K562 (cell line): Measurements from ENCODE around the gene MCRS1. TPM values are rescaled to one million over a fixed set of nuclear protein-coding genes. Genes with fewer than 3 reads are reported as not detected.

Experiments
- BRF1 ChIP-seq: IDR thresholded peaks from 3 replicates; pipeline ENCODE4 v1.6.1; 2011; ENCODE audit warnings: borderline replicate concordance, mild to moderate bottlenecking; ENCODE audit not compliant: insufficient read length; ENCODE audit errors: extremely low read depth
- ETV5 ChIP-seq: sonication (generic); formaldehyde crosslinking; IDR thresholded peaks from 2 replicates; pipeline ENCODE4 v1.4.0; 2020; ENCODE audit warnings: low read depth, mild to moderate bottlenecking, missing genetic modification reagents
- FOSL1 ChIP-seq: fragments of 200-800 bp; sonication (Bioruptor generic); conservative IDR thresholded peaks from 2 replicates; pipeline ENCODE4 v1.6.1; 2016; ENCODE audit warnings: missing genetic modification characterization, missing compliant biosample characterization
- HDAC1 ChIP-seq, 2 experiments: fragments of 450-650 bp; IDR thresholded peaks; 2 replicates each; pipeline ENCODE4 v1.6.1; 2016 to 2017; ENCODE audit warnings: inconsistent platforms in 1 of 2, mild to moderate bottlenecking in 1 of 2, moderate library complexity in 1 of 2
- IRF2 ChIP-seq: sonication (generic); formaldehyde crosslinking; IDR thresholded peaks from 2 replicates; pipeline ENCODE4 v1.8.1; 2022; ENCODE audit warnings: mild to moderate bottlenecking, missing genetic modification reagents
- L3MBTL2 ChIP-seq: fragments of 450-650 bp; IDR thresholded peaks from 2 replicates; pipeline ENCODE4 v1.6.1; 2016; ENCODE audit warnings: mild to moderate bottlenecking, moderate library complexity
- LARP7 ChIP-seq: fragments of 450-650 bp; IDR thresholded peaks from 2 replicates; pipeline ENCODE4 v1.6.1; 2016
- MEF2A ChIP-seq: IDR thresholded peaks from 2 replicates; pipeline ENCODE4 v1.6.1; 2011; ENCODE audit warnings: low read depth, mild to moderate bottlenecking, low read length, moderate library complexity; ENCODE audit not compliant: control insufficient read depth
- RAD51 ChIP-seq: fragments of 450-650 bp; IDR thresholded peaks from 2 replicates; pipeline ENCODE4 v1.7.1; 2016; ENCODE audit warnings: low read depth, mild to moderate bottlenecking, borderline replicate concordance
- TEAD4 ChIP-seq, 2 experiments: sonication (generic) in 1 of 2; formaldehyde crosslinking in 1 of 2; IDR thresholded peaks; 2 replicates each; pipeline versions ENCODE4 v1.6.1 to v1.8.0; 2012 to 2022; ENCODE audit warnings: borderline replicate concordance in 1 of 2, inconsistent platforms in 1 of 2, low read length in 1 of 2, mild to moderate bottlenecking in 1 of 2, missing genetic modification reagents in 1 of 2
- TFAP4 ChIP-seq: sonication (generic); formaldehyde crosslinking; IDR thresholded peaks from 2 replicates; pipeline ENCODE4 v1.8.0; 2022; ENCODE audit warnings: missing genetic modification reagents, mild to moderate bottlenecking, moderate library complexity, borderline replicate concordance
- USF2 ChIP-seq: sonication (generic); formaldehyde crosslinking; IDR thresholded peaks from 2 replicates; pipeline ENCODE4 v1.5.0; 2020; ENCODE audit warnings: missing genetic modification reagents
- ZBTB33 ChIP-seq: sonication (generic); formaldehyde crosslinking; IDR thresholded peaks from 2 replicates; pipeline ENCODE4 v1.8.1; 2023; ENCODE audit warnings: mild to moderate bottlenecking, missing genetic modification reagents
- ZEB2 ChIP-seq: fragments of 450-650 bp; IDR thresholded peaks from 2 replicates; pipeline ENCODE4 v1.6.1; 2016
- ZFP30 ChIP-seq: fragments of 250-450 bp; sonication (Bioruptor Pico); IDR thresholded peaks from 2 replicates; pipeline ENCODE4 v1.8.0; 2022; ENCODE audit warnings: moderate library complexity, mild to moderate bottlenecking, inconsistent platforms, borderline replicate concordance
- ZNF232 ChIP-seq: sonication (generic); formaldehyde crosslinking; IDR thresholded peaks from 2 replicates; pipeline ENCODE4 v1.8.0; 2022; ENCODE audit warnings: mild to moderate bottlenecking, missing genetic modification reagents
- ZNF311 ChIP-seq: fragments of 250-450 bp; sonication (Bioruptor Pico); IDR thresholded peaks from 2 replicates; pipeline ENCODE4 v1.4.0; 2020; ENCODE audit warnings: mild to moderate bottlenecking, moderate library complexity
- ZNF507 ChIP-seq: conservative IDR thresholded peaks from 2 replicates; pipeline ENCODE4 v1.6.1; 2017; ENCODE audit warnings: missing genetic modification characterization, missing compliant biosample characterization
- polyA plus RNA-seq, 8 experiments: library from polyadenylated mRNA; depleted of rRNA in 4 of 8; stranded (reverse) in 5 of 8; unstranded in 3 of 8; fragments of >200 nt; fragmentation: Nextera tagmentation in 2 of 8; fragmentation: Illumina TruSeq in 1 of 8; extraction: Ambion mirVana in 2 of 8; extraction: Trizol in 1 of 8; gene quantifications; 2 replicates each; pipeline versions ENCODE4 v1.2.1 to v1.2.3, GENCODE V29; 2011 to 2014; ENCODE audit warnings: inconsistent platforms in 1 of 8, missing spikeins in 1 of 8
- total RNA-seq, 7 experiments: library from RNA; depleted of rRNA in 6 of 7; stranded (reverse); fragments of >200 nt in 6 of 7; fragmentation: Illumina TruSeq in 2 of 7; extraction: Trizol in 2 of 7; gene quantifications; 2 replicates each; pipeline versions ENCODE4 v1.2.1 to v1.2.3, GENCODE V29; 2011 to 2021; ENCODE audit warnings: low replicate concordance in 1 of 7
- TF ChIP-seq, protein P1 (sequence below): sonication (generic); formaldehyde crosslinking; IDR thresholded peaks from 2 replicates; pipeline ENCODE4 v1.9.0; 2022; ENCODE audit warnings: mild to moderate bottlenecking, missing genetic modification reagents
- TF ChIP-seq, protein P2 (sequence below): fragments of 450-650 bp; formaldehyde crosslinking; IDR thresholded peaks from 2 replicates; pipeline ENCODE4 v1.4.0; 2020; ENCODE audit warnings: mild to moderate bottlenecking, moderate library complexity
- TF ChIP-seq, protein P3 (sequence below): fragments of 200-800 bp; sonication (Bioruptor generic); IDR thresholded peaks from 2 replicates; pipeline ENCODE4 v1.6.1; 2017; ENCODE audit warnings: missing genetic modification characterization, missing compliant biosample characterization

Gene MCRS1
- total and polyA plus RNA-seq, 9 of the 15 experiments (the other 6 are each of a cell fraction or from before 2014, with no cell fraction given): 50.0 to 100 (median 73.2) TPM

GRCh38 chr12:49577589-49578315 is 9.8 kb upstream of the MCRS1 start (continued):
- TF ChIP-seq ZBTB33 (CRISPR knock-in tag) (no peak), TEAD4 (IDR thresholded peaks at IDR 0.05; ENCODE audit: low read length) (no peak), TEAD4 (CRISPR knock-in tag; IDR thresholded peaks at IDR 0.05; ENCODE audit: borderline replicate concordance) (no peak), IRF2 (CRISPR knock-in tag) (no peak), ZEB2 (no peak), USF2 (CRISPR knock-in tag) (peak; percentile 60), L3MBTL2 (peak; percentile 56), MEF2A (no peak), BRF1 (no peak), ZNF507 (no peak), FOSL1 (tag) (no peak), RAD51 (peak; percentile 17; the same call in 1 of the 2 replicates), LARP7 (no peak), ZFP30 (CRISPR knock-in tag) (no peak), TFAP4 (CRISPR knock-in tag) (peak; percentile 80), ETV5 (no peak), ZNF232 (no peak), HDAC1 (IDR thresholded peaks at IDR 0.05) (no peak), ZNF311 (CRISPR knock-in tag) (no peak)
- TF ChIP-seq, protein P1, sequence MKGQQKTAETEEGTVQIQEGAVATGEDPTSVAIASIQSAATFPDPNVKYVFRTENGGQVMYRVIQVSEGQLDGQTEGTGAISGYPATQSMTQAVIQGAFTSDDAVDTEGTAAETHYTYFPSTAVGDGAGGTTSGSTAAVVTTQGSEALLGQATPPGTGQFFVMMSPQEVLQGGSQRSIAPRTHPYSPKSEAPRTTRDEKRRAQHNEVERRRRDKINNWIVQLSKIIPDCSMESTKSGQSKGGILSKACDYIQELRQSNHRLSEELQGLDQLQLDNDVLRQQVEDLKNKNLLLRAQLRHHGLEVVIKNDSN (CRISPR knock-in tag): peak; percentile 61
- TF ChIP-seq, protein P2, sequence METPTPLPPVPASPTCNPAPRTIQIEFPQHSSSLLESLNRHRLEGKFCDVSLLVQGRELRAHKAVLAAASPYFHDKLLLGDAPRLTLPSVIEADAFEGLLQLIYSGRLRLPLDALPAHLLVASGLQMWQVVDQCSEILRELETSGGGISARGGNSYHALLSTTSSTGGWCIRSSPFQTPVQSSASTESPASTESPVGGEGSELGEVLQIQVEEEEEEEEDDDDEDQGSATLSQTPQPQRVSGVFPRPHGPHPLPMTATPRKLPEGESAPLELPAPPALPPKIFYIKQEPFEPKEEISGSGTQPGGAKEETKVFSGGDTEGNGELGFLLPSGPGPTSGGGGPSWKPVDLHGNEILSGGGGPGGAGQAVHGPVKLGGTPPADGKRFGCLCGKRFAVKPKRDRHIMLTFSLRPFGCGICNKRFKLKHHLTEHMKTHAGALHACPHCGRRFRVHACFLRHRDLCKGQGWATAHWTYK: no peak
- TF ChIP-seq, protein P3, sequence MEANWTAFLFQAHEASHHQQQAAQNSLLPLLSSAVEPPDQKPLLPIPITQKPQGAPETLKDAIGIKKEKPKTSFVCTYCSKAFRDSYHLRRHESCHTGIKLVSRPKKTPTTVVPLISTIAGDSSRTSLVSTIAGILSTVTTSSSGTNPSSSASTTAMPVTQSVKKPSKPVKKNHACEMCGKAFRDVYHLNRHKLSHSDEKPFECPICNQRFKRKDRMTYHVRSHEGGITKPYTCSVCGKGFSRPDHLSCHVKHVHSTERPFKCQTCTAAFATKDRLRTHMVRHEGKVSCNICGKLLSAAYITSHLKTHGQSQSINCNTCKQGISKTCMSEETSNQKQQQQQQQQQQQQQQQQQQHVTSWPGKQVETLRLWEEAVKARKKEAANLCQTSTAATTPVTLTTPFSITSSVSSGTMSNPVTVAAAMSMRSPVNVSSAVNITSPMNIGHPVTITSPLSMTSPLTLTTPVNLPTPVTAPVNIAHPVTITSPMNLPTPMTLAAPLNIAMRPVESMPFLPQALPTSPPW (CRISPR knock-in tag): no peak
